Cardiac fibroblast (primary cell): ENCODE measurements around the gene HIVEP3.

Source experiments
- DNase-seq, 2 donors: peaks; one replicate each; pipeline versions ENCODE4 v3.0.0 to v3.0.0-alpha.2; 2010; ENCODE audit warnings: low read depth in 2 of 2
- H3K4me3 ChIP-seq, 2 donors: replicated peaks in 1 of 2; 1 replicate in 1 of 2; 2 replicates in 1 of 2; pipeline ENCODE4 v1.5.1; 2011; ENCODE audit warnings: low read depth in 2 of 2, low read length in 2 of 2, mild to moderate bottlenecking in 2 of 2, moderate library complexity in 1 of 2
- TF ChIP-seq, protein P1 (sequence below): IDR thresholded peaks from one replicate; pipeline ENCODE4 v1.5.1; 2011; ENCODE audit warnings: low read depth, mild to moderate bottlenecking, low read length, inconsistent platforms

The HIVEP3 gene

GRCh38 chr1:41501581-41501980 is 417.1 kb downstream of the HIVEP3 start:
- TF ChIP-seq, protein P1, sequence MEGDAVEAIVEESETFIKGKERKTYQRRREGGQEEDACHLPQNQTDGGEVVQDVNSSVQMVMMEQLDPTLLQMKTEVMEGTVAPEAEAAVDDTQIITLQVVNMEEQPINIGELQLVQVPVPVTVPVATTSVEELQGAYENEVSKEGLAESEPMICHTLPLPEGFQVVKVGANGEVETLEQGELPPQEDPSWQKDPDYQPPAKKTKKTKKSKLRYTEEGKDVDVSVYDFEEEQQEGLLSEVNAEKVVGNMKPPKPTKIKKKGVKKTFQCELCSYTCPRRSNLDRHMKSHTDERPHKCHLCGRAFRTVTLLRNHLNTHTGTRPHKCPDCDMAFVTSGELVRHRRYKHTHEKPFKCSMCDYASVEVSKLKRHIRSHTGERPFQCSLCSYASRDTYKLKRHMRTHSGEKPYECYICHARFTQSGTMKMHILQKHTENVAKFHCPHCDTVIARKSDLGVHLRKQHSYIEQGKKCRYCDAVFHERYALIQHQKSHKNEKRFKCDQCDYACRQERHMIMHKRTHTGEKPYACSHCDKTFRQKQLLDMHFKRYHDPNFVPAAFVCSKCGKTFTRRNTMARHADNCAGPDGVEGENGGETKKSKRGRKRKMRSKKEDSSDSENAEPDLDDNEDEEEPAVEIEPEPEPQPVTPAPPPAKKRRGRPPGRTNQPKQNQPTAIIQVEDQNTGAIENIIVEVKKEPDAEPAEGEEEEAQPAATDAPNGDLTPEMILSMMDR: no peak
- DNase-seq: no peak
- no peak overlapping the region for H3K4me3 ChIP-seq

- H3K4me3 ChIP-seq: no peak overlapping the region
- DNase-seq: no peak
- TF ChIP-seq, protein P1: no peak
These were observed 417.8 kb downstream of the HIVEP3 start for GRCh38 chr1:41500781-41501518.

DNA sequence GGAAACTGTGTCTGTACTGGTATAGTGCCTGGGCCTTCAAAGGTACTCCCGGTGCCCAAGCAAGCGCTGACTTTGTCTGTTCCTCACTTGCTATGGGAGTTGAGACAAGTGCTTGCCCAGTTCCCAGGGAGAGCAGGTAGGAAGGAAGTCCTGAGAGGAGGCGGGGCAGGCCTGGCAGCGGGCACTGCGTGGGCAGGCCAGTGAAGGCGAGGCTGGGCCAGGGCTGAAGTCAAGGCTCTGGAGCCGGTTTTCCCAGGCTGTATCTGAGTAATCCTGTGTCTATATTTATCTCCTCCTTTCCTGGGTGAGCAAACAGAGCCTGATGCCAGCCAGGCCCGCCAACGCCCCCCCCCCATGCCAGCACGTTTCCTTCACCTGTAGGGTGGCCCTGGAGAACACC is 418.3 kb downstream of the HIVEP3 start:
- TF ChIP-seq, protein P1: no peak
- DNase-seq: no peak
- no peak overlapping the region for H3K4me3 ChIP-seq

GRCh38 chr1:41499591-41499990 is 419.1 kb downstream of the HIVEP3 start:
- no peak overlapping the region for H3K4me3 ChIP-seq
- TF ChIP-seq, protein P1: no peak
- DNase-seq: no peak

DNA sequence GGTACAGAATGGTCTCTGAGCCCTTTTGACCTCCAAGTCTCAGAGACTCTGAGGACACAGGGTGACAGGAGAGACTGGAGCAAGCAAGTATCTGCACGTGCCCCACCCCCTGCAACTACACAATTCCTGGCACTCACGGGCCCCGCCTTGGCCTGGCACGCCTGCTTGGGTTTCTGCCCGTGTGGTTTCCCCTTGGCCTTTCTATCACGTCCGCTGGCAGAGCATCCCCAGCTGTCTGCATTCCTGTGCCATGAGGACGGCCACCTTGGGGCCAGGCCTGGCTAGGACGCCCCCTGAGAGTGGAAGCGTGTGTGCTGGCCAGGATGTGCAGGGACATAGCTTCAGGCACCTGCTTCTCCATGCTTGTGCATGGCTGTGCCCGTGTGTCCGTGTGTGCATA is 419.9 kb downstream of the HIVEP3 start:
- peak; percentile 32 to 74 for DNase-seq
- TF ChIP-seq, protein P1: no peak

GRCh38 chr1:41498391-41498790 is 420.3 kb downstream of the HIVEP3 start:
- no peak overlapping the region for H3K4me3 ChIP-seq
- TF ChIP-seq, protein P1: no peak
- DNase-seq: no peak

More for the DNA sequence above, 419.9 kb downstream of the HIVEP3 start:
- H3K4me3 ChIP-seq: no peak overlapping the region
